SK-N-SH treated with all-trans-retinoic acid at 6 μM for 48 hours (cell line): ENCODE results near the gene GBGT1.

ENCODE experiments used
- ARNTL ChIP-seq: fragments of 450-650 bp; formaldehyde crosslinking; IDR thresholded peaks from 2 replicates; pipeline ENCODE4 v1.5.0; 2020; ENCODE audit warnings: low read depth, mild to moderate bottlenecking, moderate library complexity, borderline replicate concordance
- BACH2 ChIP-seq: fragments of 250-450 bp; sonication (Bioruptor Pico); IDR thresholded peaks from 2 replicates; pipeline ENCODE4 v1.9.0; 2021; ENCODE audit warnings: mild to moderate bottlenecking, borderline replicate concordance
- CSDC2 ChIP-seq: fragments of 250-450 bp; sonication (Bioruptor Pico); IDR thresholded peaks from 2 replicates; pipeline ENCODE4 v1.5.0; 2020; ENCODE audit warnings: mild to moderate bottlenecking, moderate library complexity
- ISL1 ChIP-seq: fragments of 250-450 bp; sonication (Bioruptor Pico); IDR thresholded peaks from 2 replicates; pipeline ENCODE4 v2.1.2; 2022; ENCODE audit warnings: mild to moderate bottlenecking, moderate library complexity
- RARB ChIP-seq: fragments of 250-450 bp; sonication (Bioruptor Pico); IDR thresholded peaks from 2 replicates; pipeline ENCODE4 v1.8.0; 2021; ENCODE audit warnings: mild to moderate bottlenecking, moderate library complexity
- TCF4 ChIP-seq: fragments of 250-450 bp; sonication (Bioruptor Pico); IDR thresholded peaks from 2 replicates; pipeline ENCODE4 v1.8.0; 2021; ENCODE audit warnings: mild to moderate bottlenecking, moderate library complexity, borderline replicate concordance
- TOX ChIP-seq: fragments of 250-450 bp; sonication (Bioruptor Pico); IDR thresholded peaks from 2 replicates; pipeline ENCODE4 v1.8.0; 2021; ENCODE audit warnings: mild to moderate bottlenecking, moderate library complexity, borderline replicate concordance
- ZFP3 ChIP-seq: fragments of 250-450 bp; sonication (Bioruptor Pico); IDR thresholded peaks from 2 replicates; pipeline ENCODE4 v1.5.0; 2020; ENCODE audit warnings: mild to moderate bottlenecking, moderate library complexity
- ZFP30 ChIP-seq: fragments of 450-650 bp; formaldehyde crosslinking; IDR thresholded peaks from 2 replicates; pipeline ENCODE4 v1.5.0; 2022; ENCODE audit warnings: mild to moderate bottlenecking, moderate library complexity
- ZNF8 ChIP-seq: fragments of 450-650 bp; formaldehyde crosslinking; IDR thresholded peaks from 2 replicates; pipeline ENCODE4 v1.5.0; 2020; ENCODE audit warnings: mild to moderate bottlenecking, moderate library complexity
- TF ChIP-seq, protein P1 (sequence below): fragments of 250-450 bp; sonication (Bioruptor Pico); IDR thresholded peaks from 2 replicates; pipeline ENCODE4 v1.5.0; 2020; ENCODE audit warnings: mild to moderate bottlenecking, moderate library complexity
- TF ChIP-seq, protein P2 (sequence below): fragments of 250-450 bp; sonication (Bioruptor Pico); IDR thresholded peaks from 2 replicates; pipeline ENCODE4 v1.5.1; 2021; ENCODE audit warnings: mild to moderate bottlenecking, moderate library complexity
- TF ChIP-seq, protein P3 (sequence below): fragments of 250-450 bp; sonication (Bioruptor Pico); IDR thresholded peaks from 2 replicates; pipeline ENCODE4 v1.8.0; 2020; ENCODE audit warnings: mild to moderate bottlenecking, moderate library complexity, borderline replicate concordance
- TF ChIP-seq, protein P4 (sequence below): fragments of 250-450 bp; sonication (Bioruptor Pico); IDR thresholded peaks from 2 replicates; pipeline ENCODE4 v1.5.1; 2020; ENCODE audit warnings: low read depth, mild to moderate bottlenecking, moderate library complexity

DNA sequence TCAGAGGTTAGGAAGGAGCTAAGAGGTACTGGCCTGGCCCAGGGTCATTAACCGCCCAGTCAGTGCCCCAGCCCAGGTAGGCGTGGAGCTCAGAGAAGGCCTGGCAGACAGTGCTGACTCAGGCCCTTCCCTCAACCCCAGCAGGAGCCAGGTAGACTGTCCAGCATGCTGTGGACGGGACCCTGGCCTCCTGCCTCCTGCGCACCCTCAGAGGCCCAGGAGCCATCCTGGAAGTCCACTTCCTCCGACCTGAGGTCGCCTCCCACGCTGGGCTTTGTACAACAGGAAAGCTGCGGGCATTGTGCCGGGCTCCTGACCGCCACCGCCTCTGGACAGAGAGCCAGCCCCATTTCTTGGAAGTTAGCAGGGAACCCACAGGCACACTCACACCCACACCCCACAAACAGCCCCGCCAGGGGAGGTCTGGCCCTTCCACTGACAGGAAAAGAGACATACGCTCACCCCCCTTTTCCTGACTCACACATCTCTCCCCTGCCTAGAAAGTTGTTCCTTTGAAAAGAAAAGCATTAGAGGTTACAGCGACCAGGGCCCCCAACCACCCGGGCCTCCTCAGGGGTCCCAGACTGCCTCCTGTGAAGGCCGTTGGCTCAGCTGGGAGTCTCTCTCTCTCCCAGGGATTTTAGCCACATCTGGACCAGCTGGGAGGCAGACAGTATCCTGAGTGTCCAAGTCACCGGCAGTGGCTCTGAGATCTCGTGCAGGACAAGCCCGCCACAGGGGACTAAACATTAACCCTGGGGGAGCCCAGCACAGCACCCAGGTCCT is 50.4 kb downstream of the GBGT1 start:
- TF ChIP-seq ISL1 (CRISPR knock-in tag) = no peak
- TF ChIP-seq CSDC2 (CRISPR knock-in tag) = no peak
- TF ChIP-seq, protein P1, sequence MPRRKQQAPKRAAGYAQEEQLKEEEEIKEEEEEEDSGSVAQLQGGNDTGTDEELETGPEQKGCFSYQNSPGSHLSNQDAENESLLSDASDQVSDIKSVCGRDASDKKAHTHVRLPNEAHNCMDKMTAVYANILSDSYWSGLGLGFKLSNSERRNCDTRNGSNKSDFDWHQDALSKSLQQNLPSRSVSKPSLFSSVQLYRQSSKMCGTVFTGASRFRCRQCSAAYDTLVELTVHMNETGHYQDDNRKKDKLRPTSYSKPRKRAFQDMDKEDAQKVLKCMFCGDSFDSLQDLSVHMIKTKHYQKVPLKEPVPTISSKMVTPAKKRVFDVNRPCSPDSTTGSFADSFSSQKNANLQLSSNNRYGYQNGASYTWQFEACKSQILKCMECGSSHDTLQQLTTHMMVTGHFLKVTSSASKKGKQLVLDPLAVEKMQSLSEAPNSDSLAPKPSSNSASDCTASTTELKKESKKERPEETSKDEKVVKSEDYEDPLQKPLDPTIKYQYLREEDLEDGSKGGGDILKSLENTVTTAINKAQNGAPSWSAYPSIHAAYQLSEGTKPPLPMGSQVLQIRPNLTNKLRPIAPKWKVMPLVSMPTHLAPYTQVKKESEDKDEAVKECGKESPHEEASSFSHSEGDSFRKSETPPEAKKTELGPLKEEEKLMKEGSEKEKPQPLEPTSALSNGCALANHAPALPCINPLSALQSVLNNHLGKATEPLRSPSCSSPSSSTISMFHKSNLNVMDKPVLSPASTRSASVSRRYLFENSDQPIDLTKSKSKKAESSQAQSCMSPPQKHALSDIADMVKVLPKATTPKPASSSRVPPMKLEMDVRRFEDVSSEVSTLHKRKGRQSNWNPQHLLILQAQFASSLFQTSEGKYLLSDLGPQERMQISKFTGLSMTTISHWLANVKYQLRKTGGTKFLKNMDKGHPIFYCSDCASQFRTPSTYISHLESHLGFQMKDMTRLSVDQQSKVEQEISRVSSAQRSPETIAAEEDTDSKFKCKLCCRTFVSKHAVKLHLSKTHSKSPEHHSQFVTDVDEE (CRISPR knock-in tag) = no peak
- TF ChIP-seq TCF4 (CRISPR knock-in tag) = no peak
- TF ChIP-seq, protein P2, sequence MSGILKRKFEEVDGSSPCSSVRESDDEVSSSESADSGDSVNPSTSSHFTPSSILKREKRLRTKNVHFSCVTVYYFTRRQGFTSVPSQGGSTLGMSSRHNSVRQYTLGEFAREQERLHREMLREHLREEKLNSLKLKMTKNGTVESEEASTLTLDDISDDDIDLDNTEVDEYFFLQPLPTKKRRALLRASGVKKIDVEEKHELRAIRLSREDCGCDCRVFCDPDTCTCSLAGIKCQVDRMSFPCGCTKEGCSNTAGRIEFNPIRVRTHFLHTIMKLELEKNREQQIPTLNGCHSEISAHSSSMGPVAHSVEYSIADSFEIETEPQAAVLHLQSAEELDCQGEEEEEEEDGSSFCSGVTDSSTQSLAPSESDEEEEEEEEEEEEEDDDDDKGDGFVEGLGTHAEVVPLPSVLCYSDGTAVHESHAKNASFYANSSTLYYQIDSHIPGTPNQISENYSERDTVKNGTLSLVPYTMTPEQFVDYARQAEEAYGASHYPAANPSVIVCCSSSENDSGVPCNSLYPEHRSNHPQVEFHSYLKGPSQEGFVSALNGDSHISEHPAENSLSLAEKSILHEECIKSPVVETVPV (CRISPR knock-in tag) = no peak
- TF ChIP-seq ZNF8 (CRISPR knock-in tag) = no peak
- TF ChIP-seq ARNTL = no peak
- TF ChIP-seq, protein P3, sequence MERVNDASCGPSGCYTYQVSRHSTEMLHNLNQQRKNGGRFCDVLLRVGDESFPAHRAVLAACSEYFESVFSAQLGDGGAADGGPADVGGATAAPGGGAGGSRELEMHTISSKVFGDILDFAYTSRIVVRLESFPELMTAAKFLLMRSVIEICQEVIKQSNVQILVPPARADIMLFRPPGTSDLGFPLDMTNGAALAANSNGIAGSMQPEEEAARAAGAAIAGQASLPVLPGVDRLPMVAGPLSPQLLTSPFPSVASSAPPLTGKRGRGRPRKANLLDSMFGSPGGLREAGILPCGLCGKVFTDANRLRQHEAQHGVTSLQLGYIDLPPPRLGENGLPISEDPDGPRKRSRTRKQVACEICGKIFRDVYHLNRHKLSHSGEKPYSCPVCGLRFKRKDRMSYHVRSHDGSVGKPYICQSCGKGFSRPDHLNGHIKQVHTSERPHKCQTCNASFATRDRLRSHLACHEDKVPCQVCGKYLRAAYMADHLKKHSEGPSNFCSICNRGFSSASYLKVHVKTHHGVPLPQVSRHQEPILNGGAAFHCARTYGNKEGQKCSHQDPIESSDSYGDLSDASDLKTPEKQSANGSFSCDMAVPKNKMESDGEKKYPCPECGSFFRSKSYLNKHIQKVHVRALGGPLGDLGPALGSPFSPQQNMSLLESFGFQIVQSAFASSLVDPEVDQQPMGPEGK (CRISPR knock-in tag) = no peak
- no peak for TF ChIP-seq TOX (CRISPR knock-in tag)
- TF ChIP-seq RARB (CRISPR knock-in tag) = no peak
- no peak for TF ChIP-seq ZFP30 (CRISPR knock-in tag)
- TF ChIP-seq, protein P4, sequence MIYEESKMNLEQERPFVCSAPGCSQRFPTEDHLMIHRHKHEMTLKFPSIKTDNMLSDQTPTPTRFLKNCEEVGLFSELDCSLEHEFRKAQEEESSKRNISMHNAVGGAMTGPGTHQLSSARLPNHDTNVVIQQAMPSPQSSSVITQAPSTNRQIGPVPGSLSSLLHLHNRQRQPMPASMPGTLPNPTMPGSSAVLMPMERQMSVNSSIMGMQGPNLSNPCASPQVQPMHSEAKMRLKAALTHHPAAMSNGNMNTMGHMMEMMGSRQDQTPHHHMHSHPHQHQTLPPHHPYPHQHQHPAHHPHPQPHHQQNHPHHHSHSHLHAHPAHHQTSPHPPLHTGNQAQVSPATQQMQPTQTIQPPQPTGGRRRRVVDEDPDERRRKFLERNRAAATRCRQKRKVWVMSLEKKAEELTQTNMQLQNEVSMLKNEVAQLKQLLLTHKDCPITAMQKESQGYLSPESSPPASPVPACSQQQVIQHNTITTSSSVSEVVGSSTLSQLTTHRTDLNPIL = no peak
- TF ChIP-seq ZFP3 (CRISPR knock-in tag) = no peak
- no peak for TF ChIP-seq BACH2
